ENCODE measurements around the gene ALCAM.

The ALCAM gene

GRCh38 chr3:105490045-105490444, 123.3 kb downstream of the ALCAM start:
- no peak for DNase-seq (ENCODE audit: low read depth in 2 of 2)

- no peak for DNase-seq (ENCODE audit: low read depth in 2 of 2)
These were observed 126.7 kb downstream of the ALCAM start for GRCh38 chr3:105493305-105493892.

- DNase-seq (ENCODE audit: low read depth in 2 of 2), result no peak
These were observed 128.3 kb downstream of the ALCAM start for GRCh38 chr3:105495021-105495420.

GRCh38 chr3:105496343-105496742, 129.6 kb downstream of the ALCAM start:
- no peak for DNase-seq (ENCODE audit: low read depth in 2 of 2)

- DNase-seq (ENCODE audit: low read depth in 2 of 2), result no peak
These were observed 130.7 kb downstream of the ALCAM start for GRCh38 chr3:105497386-105497785.

GRCh38 chr3:105499961-105500360, 133.3 kb downstream of the ALCAM start:
- no peak for DNase-seq (ENCODE audit: low read depth in 2 of 2)

GRCh38 chr3:105502333-105502732, 135.6 kb downstream of the ALCAM start:
- DNase-seq (ENCODE audit: low read depth in 2 of 2), result no peak

GRCh38 chr3:105503191-105503593, 136.5 kb downstream of the ALCAM start:
- no peak for DNase-seq (ENCODE audit: low read depth in 2 of 2)

GRCh38 chr3:105504440-105504951, 137.8 kb downstream of the ALCAM start:
- no peak for DNase-seq (ENCODE audit: low read depth in 2 of 2)

- no peak for DNase-seq (ENCODE audit: low read depth in 2 of 2)
These were observed 138.5 kb downstream of the ALCAM start for GRCh38 chr3:105505170-105505569.

- DNase-seq (ENCODE audit: low read depth in 2 of 2), result no peak
These were observed 144.3 kb downstream of the ALCAM start for GRCh38 chr3:105511031-105511430.

GRCh38 chr3:105512061-105512460, 145.4 kb downstream of the ALCAM start:
- DNase-seq (ENCODE audit: low read depth in 2 of 2), result no peak

GRCh38 chr3:105513042-105513441, 146.3 kb downstream of the ALCAM start:
- no peak for DNase-seq (ENCODE audit: low read depth in 2 of 2)

GRCh38 chr3:105513886-105514285, 147.2 kb downstream of the ALCAM start:
- no peak for DNase-seq (ENCODE audit: low read depth in 2 of 2)

GRCh38 chr3:105515372-105515771, 148.7 kb downstream of the ALCAM start:
- no peak for DNase-seq (ENCODE audit: low read depth in 2 of 2)

GRCh38 chr3:105516972-105517371, 150.3 kb downstream of the ALCAM start:
- DNase-seq (ENCODE audit: low read depth in 2 of 2), result no peak

- DNase-seq (ENCODE audit: low read depth in 2 of 2), result no peak
These were observed 151.5 kb downstream of the ALCAM start for GRCh38 chr3:105518203-105518602.

GRCh38 chr3:105518806-105519418, 152.2 kb downstream of the ALCAM start:
- no peak for DNase-seq (ENCODE audit: low read depth in 2 of 2)

GRCh38 chr3:105521770-105522169, 155.1 kb downstream of the ALCAM start:
- no peak for DNase-seq (ENCODE audit: low read depth in 2 of 2)

- no peak for DNase-seq (ENCODE audit: low read depth in 2 of 2)
These were observed 156.8 kb downstream of the ALCAM start for GRCh38 chr3:105523501-105523900.

GRCh38 chr3:105525531-105525930, 158.8 kb downstream of the ALCAM start:
- DNase-seq (ENCODE audit: low read depth in 2 of 2), result no peak

- DNase-seq (ENCODE audit: low read depth in 2 of 2), result no peak
These were observed 159.8 kb downstream of the ALCAM start for GRCh38 chr3:105526360-105527111.

GRCh38 chr3:105527535-105527934, 160.8 kb downstream of the ALCAM start:
- no peak for DNase-seq (ENCODE audit: low read depth in 2 of 2)
